H9 (cell line): Measurements from ENCODE around the gene FBXO17. TPM values are rescaled to one million over a fixed set of nuclear protein-coding genes. Genes with fewer than 3 reads are reported as not detected.

Experiments
- DNase-seq: peaks from one replicate; pipeline ENCODE4 v3.0.0-alpha.2; 2017
- H2AFZ ChIP-seq: one replicate; pipeline ENCODE4 v1.6.1; 2013; ENCODE audit warnings: mild to moderate bottlenecking, low read length, control low read depth, moderate library complexity
- H2AK5ac ChIP-seq: 2 replicates; pipeline ENCODE4 v1.6.1; 2013; ENCODE audit warnings: low read length, control low read depth, mixed read lengths; ENCODE audit not compliant: insufficient read length
- H2BK120ac ChIP-seq: one replicate; pipeline ENCODE4 v1.6.1; 2013; ENCODE audit warnings: low read depth, mild to moderate bottlenecking, low read length, control low read depth, inconsistent platforms; ENCODE audit not compliant: poor library complexity, severe bottlenecking
- H2BK12ac ChIP-seq: 2 replicates; pipeline ENCODE4 v1.6.1; 2013; ENCODE audit warnings: low read length, control low read depth, mixed read lengths, low read depth; ENCODE audit not compliant: insufficient read length
- H2BK15ac ChIP-seq: 2 replicates; pipeline ENCODE4 v1.6.1; 2013; ENCODE audit warnings: low read depth, low read length, control low read depth
- H2BK20ac ChIP-seq: one replicate; pipeline ENCODE4 v1.6.1; 2013; ENCODE audit warnings: low read depth, mild to moderate bottlenecking, low read length, control low read depth, inconsistent platforms; ENCODE audit not compliant: poor library complexity, severe bottlenecking
- H2BK5ac ChIP-seq: 2 replicates; pipeline ENCODE4 v1.6.1; 2013; ENCODE audit warnings: low read length, control low read depth, mixed read lengths; ENCODE audit not compliant: insufficient read length
- H3K14ac ChIP-seq: 2 replicates; pipeline ENCODE4 v1.6.1; 2013; ENCODE audit warnings: low read length, control low read depth; ENCODE audit not compliant: insufficient read depth
- H3K18ac ChIP-seq: 2 replicates; pipeline ENCODE4 v1.6.1; 2013; ENCODE audit warnings: low read depth, mild to moderate bottlenecking, mixed read lengths, low read length, control low read depth; ENCODE audit not compliant: insufficient read length
- H3K23ac ChIP-seq: 2 replicates; pipeline ENCODE4 v1.6.1; 2013; ENCODE audit warnings: low read length, control low read depth, mixed read lengths, low read depth; ENCODE audit not compliant: insufficient read length
- H3K23me2 ChIP-seq: 2 replicates; pipeline ENCODE4 v1.6.1; 2013; ENCODE audit warnings: low read depth, mild to moderate bottlenecking, mixed read lengths, low read length, control low read depth; ENCODE audit not compliant: insufficient read length, poor library complexity, severe bottlenecking
- H3K27ac ChIP-seq: 2 replicates; pipeline ENCODE4 v1.5.1; 2013; ENCODE audit warnings: low read length, control low read depth, mixed read lengths, low read depth; ENCODE audit not compliant: insufficient read length
- H3K27me3 ChIP-seq: 2 replicates; pipeline ENCODE4 v1.6.1; 2013; ENCODE audit warnings: low read length, control low read depth, inconsistent platforms; ENCODE audit not compliant: insufficient read depth
- H3K4ac ChIP-seq: 2 replicates; pipeline ENCODE4 v1.6.1; 2013; ENCODE audit warnings: low read depth, mild to moderate bottlenecking, control low read depth, inconsistent platforms, low read length, moderate library complexity
- H3K4me1 ChIP-seq: 2 replicates; pipeline ENCODE4 v1.6.1; 2013; ENCODE audit warnings: low read length, control low read depth, inconsistent platforms; ENCODE audit not compliant: insufficient read depth
- H3K4me2 ChIP-seq: 2 replicates; pipeline ENCODE4 v1.6.1; 2013; ENCODE audit warnings: low read length, control low read depth, mixed read lengths; ENCODE audit not compliant: insufficient read length, insufficient read depth
- H3K56ac ChIP-seq: 2 replicates; pipeline ENCODE4 v1.6.1; 2013; ENCODE audit warnings: low read depth, mild to moderate bottlenecking, mixed read lengths, low read length, control low read depth; ENCODE audit not compliant: insufficient read length
- H3K79me1 ChIP-seq: 2 replicates; pipeline ENCODE4 v1.6.1; 2013; ENCODE audit warnings: low read depth, mild to moderate bottlenecking, moderate library complexity, low read length, control low read depth, inconsistent platforms; ENCODE audit not compliant: insufficient read depth, poor library complexity, severe bottlenecking
- H3K79me2 ChIP-seq: 2 replicates; pipeline ENCODE4 v1.6.1; 2013; ENCODE audit warnings: low read length, control low read depth, inconsistent platforms; ENCODE audit not compliant: insufficient read depth
- H3K9ac ChIP-seq: 2 replicates; pipeline ENCODE4 v1.6.1; 2013; ENCODE audit warnings: low read length, control low read depth, mixed read lengths; ENCODE audit not compliant: insufficient read length; ENCODE audit errors: extremely low read depth
- H3K9me3 ChIP-seq: one replicate; pipeline ENCODE4 v1.6.1; 2013; ENCODE audit warnings: low read depth, low read length, inconsistent platforms; ENCODE audit not compliant: control insufficient read depth
- H3T11ph ChIP-seq: one replicate; pipeline ENCODE4 v1.6.1; 2013; ENCODE audit warnings: mild to moderate bottlenecking, low read length, control low read depth, inconsistent platforms
- H4K20me1 ChIP-seq: one replicate; pipeline ENCODE4 v1.6.1; 2013; ENCODE audit not compliant: control insufficient read depth, insufficient read length, insufficient read depth
- H4K5ac ChIP-seq: 2 replicates; pipeline ENCODE4 v1.6.1; 2013; ENCODE audit warnings: low read depth, mild to moderate bottlenecking, mixed read lengths, low read length, control low read depth; ENCODE audit not compliant: insufficient read length
- H4K8ac ChIP-seq: replicated peaks from 2 replicates; pipeline ENCODE4 v1.6.1; 2013; ENCODE audit warnings: low read length, control low read depth, mixed read lengths, low read depth; ENCODE audit not compliant: insufficient read length
- H4K91ac ChIP-seq: 2 replicates; pipeline ENCODE4 v1.6.1; 2013; ENCODE audit warnings: low read depth, mild to moderate bottlenecking, moderate library complexity, mixed read lengths, low read length, control low read depth; ENCODE audit not compliant: insufficient read length
- H3K27ac Mint-ChIP-seq, 3 experiments: 2 replicates in 2 of 3; 3 replicates in 1 of 3; pipeline ENCODE4 v1.8.0; 2020 to 2021; ENCODE audit warnings: mixed read lengths in 3 of 3, mild to moderate bottlenecking in 1 of 3, moderate library complexity in 1 of 3
- H3K27me3 Mint-ChIP-seq: 2 replicates; pipeline ENCODE4 v1.8.0; 2021; ENCODE audit warnings: low read depth, mild to moderate bottlenecking, moderate library complexity, mixed read lengths
- H3K36me3 Mint-ChIP-seq, 3 experiments: 2 replicates in 2 of 3; 3 replicates in 1 of 3; pipeline ENCODE4 v1.8.0; 2020 to 2021; ENCODE audit warnings: low read depth in 3 of 3, mixed read lengths in 3 of 3; ENCODE audit not compliant: insufficient read depth in 1 of 3
- H3K4me1 Mint-ChIP-seq, 2 experiments: 2 replicates each; pipeline ENCODE4 v1.8.0; 2020; ENCODE audit warnings: mixed read lengths in 2 of 2
- H3K4me3 Mint-ChIP-seq, 2 experiments: 2 replicates in 1 of 2; 3 replicates in 1 of 2; pipeline ENCODE4 v1.8.0; 2020 to 2021; ENCODE audit warnings: mild to moderate bottlenecking in 2 of 2, mixed read lengths in 2 of 2, moderate library complexity in 1 of 2
- H3K9me3 Mint-ChIP-seq, 2 experiments: 2 replicates in 1 of 2; 3 replicates in 1 of 2; pipeline ENCODE4 v1.8.0; 2020; ENCODE audit warnings: mild to moderate bottlenecking in 2 of 2, mixed read lengths in 2 of 2, moderate library complexity in 1 of 2
- CTCF ChIP-seq: fragments of 200-600 bp; sonication (generic); conservative IDR thresholded peaks from 3 replicates; pipeline ENCODE4 v1.8.0; 2021; ENCODE audit warnings: antibody characterized with exemption, mild to moderate bottlenecking
- WGBS: extraction: QIAGEN DNeasy Blood & Tissue Kit; methylation state at CpG from one replicate; pipeline ENCODE4 v1.1.7; 2013; ENCODE audit warnings: missing lambda C conversion rate, low lambda C conversion rate, mixed read lengths; ENCODE audit not compliant: insufficient read length; ENCODE audit errors: extremely low coverage; 5-methylcytosine and 5-hydroxymethylcytosine counted together
- total RNA-seq: library from RNA; stranded (reverse); gene quantifications from 2 replicates; pipeline ENCODE4 v1.2.1, GENCODE V29; 2021

The FBXO17 gene
- total RNA-seq, 1 experiment from 2014 or later, result 25.5 TPM

- no peak overlapping the region for H2AK5ac ChIP-seq
- H4K91ac ChIP-seq, result no peak overlapping the region
- no peaks in the 10 kb centered on the region for H3K36me3 Mint-ChIP-seq
- no peak overlapping the region for H2AFZ ChIP-seq
- H3K27ac Mint-ChIP-seq, result no peak overlapping the region; a peak in 1 of 7 replicates
- no peak overlapping the region for H2BK20ac ChIP-seq
- no peak overlapping the region for H3K23ac ChIP-seq
- H3K4me1 ChIP-seq, result no peaks in the 10 kb centered on the region
- peaks cover 4% of the 10 kb centered on the region in 2 experiments for H3K4me1 Mint-ChIP-seq
- H4K20me1 ChIP-seq, result no peaks in the 10 kb centered on the region
- H3K27me3 ChIP-seq, result no peaks in the 10 kb centered on the region
- H2BK5ac ChIP-seq, result no peak overlapping the region
- no peak overlapping the region for H3K27ac ChIP-seq
- no peak overlapping the region for H3K4ac ChIP-seq
- no peak overlapping the region; a peak in 1 of 5 replicates for H3K4me3 Mint-ChIP-seq
- H2BK120ac ChIP-seq, result no peak overlapping the region
- H4K5ac ChIP-seq, result no peak overlapping the region
- no peak overlapping the region for H3K14ac ChIP-seq
- H2BK15ac ChIP-seq, result no peak overlapping the region
- H3K18ac ChIP-seq, result no peak overlapping the region
- no peaks in the 10 kb centered on the region; the same call in 1 of the 2 replicates for H3K79me2 ChIP-seq
- no peak overlapping the region for H3K9ac ChIP-seq
- no peak for TF ChIP-seq CTCF
- H2BK12ac ChIP-seq, result no peak overlapping the region
- WGBS, result no CpG with 5 or more reads among the region's 9 CpGs
- H3K27me3 Mint-ChIP-seq, result peaks cover 2% of the 10 kb centered on the region
- no peaks in the 10 kb centered on the region for H3K79me1 ChIP-seq
- no peak for DNase-seq
- no peak overlapping the region for H3K56ac ChIP-seq
- H3K9me3 Mint-ChIP-seq, result no peaks in the 10 kb centered on the region; a peak in 1 of 5 replicates
- no peak overlapping the region for H3K4me2 ChIP-seq
- no peaks in the 10 kb centered on the region for H3K23me2 ChIP-seq
- no peaks in the 10 kb centered on the region for H3K9me3 ChIP-seq
- no peak overlapping the region for H4K8ac ChIP-seq
- H3T11ph ChIP-seq, result no peak overlapping the region
Measured at GRCh38 chr19:39004403-39004802, 28.9 kb upstream of the FBXO17 start.
